Measurements from ENCODE around the gene SPACA9.

SPACA9 gene

DNA sequence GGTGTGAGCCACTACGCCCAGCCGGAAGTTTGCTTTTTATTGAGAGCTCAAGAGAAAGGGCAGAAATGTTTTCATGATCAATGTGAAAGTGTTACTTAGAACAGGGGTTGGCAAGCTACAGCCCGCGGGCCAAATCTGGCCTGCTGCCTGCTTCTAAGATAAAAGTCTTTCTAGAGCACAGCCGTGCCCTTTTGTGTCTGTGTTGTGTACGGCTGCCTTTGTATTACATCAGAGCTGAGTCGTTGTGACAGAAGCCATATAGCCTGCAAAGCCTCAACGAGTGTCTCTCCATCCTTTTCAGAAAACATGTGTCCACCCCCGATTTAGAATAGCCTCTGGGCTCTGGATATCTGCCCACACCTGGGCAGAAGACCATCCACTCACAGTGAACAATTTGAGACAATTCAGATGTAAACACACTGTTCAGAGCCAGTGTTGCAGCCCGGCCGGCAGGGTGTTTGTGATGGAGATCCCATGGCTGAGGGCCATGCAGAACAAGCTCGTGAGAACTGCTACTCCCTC, 29.5 kb upstream of the SPACA9 start:
- Histone ChIP-seq H3K4me3 (ENCODE audit: low read depth in 1 of 2, low read length in 1 of 2) (no peak overlapping the region), H3K27me3 (no peaks in the 10 kb centered on the region), H3K27ac (no peak overlapping the region), H3K36me3 (no peaks in the 10 kb centered on the region), H3K9me3 (no peaks in the 10 kb centered on the region), H3K4me1 (ENCODE audit: control insufficient read depth in 1 of 2, insufficient read depth in 1 of 2, low read depth in 1 of 2, low read length in 1 of 2) (no peaks in the 10 kb centered on the region)
- TF ChIP-seq, protein P1, sequence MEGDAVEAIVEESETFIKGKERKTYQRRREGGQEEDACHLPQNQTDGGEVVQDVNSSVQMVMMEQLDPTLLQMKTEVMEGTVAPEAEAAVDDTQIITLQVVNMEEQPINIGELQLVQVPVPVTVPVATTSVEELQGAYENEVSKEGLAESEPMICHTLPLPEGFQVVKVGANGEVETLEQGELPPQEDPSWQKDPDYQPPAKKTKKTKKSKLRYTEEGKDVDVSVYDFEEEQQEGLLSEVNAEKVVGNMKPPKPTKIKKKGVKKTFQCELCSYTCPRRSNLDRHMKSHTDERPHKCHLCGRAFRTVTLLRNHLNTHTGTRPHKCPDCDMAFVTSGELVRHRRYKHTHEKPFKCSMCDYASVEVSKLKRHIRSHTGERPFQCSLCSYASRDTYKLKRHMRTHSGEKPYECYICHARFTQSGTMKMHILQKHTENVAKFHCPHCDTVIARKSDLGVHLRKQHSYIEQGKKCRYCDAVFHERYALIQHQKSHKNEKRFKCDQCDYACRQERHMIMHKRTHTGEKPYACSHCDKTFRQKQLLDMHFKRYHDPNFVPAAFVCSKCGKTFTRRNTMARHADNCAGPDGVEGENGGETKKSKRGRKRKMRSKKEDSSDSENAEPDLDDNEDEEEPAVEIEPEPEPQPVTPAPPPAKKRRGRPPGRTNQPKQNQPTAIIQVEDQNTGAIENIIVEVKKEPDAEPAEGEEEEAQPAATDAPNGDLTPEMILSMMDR (IDR thresholded peaks at IDR 0.05), result no peak

DNA sequence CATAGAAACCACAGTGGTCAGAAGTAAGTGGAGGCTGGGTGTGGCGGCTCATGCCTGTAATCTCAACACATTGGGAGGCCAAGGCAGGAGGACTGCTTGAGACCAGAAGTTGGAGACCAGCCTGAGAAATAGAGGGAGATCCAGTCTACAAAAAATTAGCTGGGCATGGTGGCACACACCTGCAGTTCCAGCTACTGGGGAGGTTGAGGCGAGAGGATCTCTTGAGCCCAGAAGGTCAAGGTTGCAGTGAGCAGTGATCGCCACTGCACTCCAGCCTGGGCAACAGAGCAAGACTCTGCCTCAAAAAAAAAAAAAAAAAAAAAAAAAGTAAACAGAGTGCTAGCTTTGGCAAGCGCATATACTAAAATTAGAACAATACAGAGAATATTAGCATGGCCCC, 25.2 kb upstream of the SPACA9 start:
- H3K4me1 ChIP-seq (ENCODE audit: control insufficient read depth in 1 of 2, insufficient read depth in 1 of 2, low read depth in 1 of 2, low read length in 1 of 2), result no peaks in the 10 kb centered on the region
- H3K27me3 ChIP-seq, result peaks cover 6% of the 10 kb centered on the region
- no peaks in the 10 kb centered on the region for H3K9me3 ChIP-seq
- no peak overlapping the region for H3K27ac ChIP-seq
- H3K36me3 ChIP-seq, result no peaks in the 10 kb centered on the region
- H3K4me3 ChIP-seq (ENCODE audit: low read depth in 1 of 2, low read length in 1 of 2), result no peak overlapping the region
- TF ChIP-seq, protein P1 (IDR thresholded peaks at IDR 0.05), result no peak

DNA sequence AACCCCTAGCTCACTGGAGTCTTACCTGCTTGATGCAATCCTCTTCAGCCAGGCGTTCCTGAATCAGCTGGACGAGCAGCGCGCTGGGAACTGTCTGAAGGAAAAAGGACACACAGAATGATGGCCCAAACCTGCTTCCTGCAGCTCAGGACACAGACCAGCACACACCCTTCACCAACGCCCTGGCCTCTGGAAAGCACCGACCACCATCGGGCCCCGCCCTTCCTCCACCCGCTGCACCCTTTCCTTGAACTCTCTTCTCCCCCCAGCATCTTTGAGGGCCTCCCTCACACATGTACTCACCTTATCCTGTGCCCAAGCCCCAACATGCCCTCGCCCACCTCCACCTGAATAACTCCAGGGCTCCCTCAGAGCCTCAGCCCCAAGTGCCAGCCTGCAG, 23.9 kb upstream of the SPACA9 start:
- Histone ChIP-seq H3K27me3 (peaks cover 6% of the 10 kb centered on the region), H3K4me3 (ENCODE audit: low read depth in 1 of 2, low read length in 1 of 2) (no peak overlapping the region)

DNA sequence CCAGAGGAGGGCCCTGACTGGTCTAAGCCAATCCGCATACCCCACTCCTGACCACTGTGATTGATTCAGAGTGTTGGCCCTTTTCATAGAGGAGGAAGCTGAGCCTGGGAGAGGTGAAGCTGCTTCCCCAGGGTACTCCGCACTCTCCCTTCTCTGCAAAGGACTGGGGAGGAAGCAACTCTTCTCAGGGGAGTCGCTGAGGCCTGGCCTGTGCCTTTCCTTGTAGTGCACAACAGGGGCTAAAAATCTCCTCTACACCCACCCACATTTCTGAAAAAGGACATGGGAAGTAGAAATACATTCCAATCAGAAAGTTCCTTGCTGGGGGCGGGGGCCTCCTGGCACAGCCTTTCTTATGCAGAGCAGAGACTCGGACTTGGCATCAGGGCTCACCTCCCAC, 22.8 kb upstream of the SPACA9 start:
- H3K27me3 ChIP-seq, result peaks cover 6% of the 10 kb centered on the region
- TF ChIP-seq, protein P1 (IDR thresholded peaks at IDR 0.05), result no peak
- no peak overlapping the region for H3K27ac ChIP-seq
- H3K4me3 ChIP-seq (ENCODE audit: low read depth in 1 of 2, low read length in 1 of 2), result no peak overlapping the region
- no peaks in the 10 kb centered on the region for H3K4me1 ChIP-seq (ENCODE audit: control insufficient read depth in 1 of 2, insufficient read depth in 1 of 2, low read depth in 1 of 2, low read length in 1 of 2)
- no peaks in the 10 kb centered on the region for H3K9me3 ChIP-seq
- H3K36me3 ChIP-seq, result no peaks in the 10 kb centered on the region

More for the DNA sequence above, 23.9 kb upstream of the SPACA9 start:
- TF ChIP-seq, protein P1 (IDR thresholded peaks at IDR 0.05), result no peak
- Histone ChIP-seq H3K36me3 (no peaks in the 10 kb centered on the region), H3K4me1 (ENCODE audit: control insufficient read depth in 1 of 2, insufficient read depth in 1 of 2, low read depth in 1 of 2, low read length in 1 of 2) (no peaks in the 10 kb centered on the region), H3K9me3 (no peaks in the 10 kb centered on the region), H3K27ac (no peak overlapping the region)

DNA sequence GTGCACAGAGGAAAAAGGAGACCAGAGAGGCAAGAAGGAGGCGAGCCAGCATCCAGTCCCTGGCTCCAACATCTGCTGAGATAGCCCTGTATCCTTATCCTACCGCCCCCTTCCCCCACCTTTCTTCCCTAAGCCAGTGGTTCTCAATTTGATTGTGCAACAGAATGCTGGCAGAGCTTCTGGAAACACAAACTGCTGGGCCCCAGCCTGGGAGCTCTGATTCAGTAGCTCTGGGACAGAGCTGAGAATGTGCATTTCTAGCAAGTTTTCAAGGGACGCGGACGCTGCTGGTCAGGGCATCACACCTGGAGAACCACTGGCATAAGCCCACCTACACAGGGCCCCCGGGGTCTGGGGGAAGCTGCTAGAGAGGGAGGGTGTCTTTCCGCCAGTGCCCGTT, 21.7 kb upstream of the SPACA9 start:
- Histone ChIP-seq H3K9me3 (no peaks in the 10 kb centered on the region), H3K4me1 (ENCODE audit: control insufficient read depth in 1 of 2, insufficient read depth in 1 of 2, low read depth in 1 of 2, low read length in 1 of 2) (no peaks in the 10 kb centered on the region), H3K36me3 (no peaks in the 10 kb centered on the region), H3K27me3 (peaks cover 6% of the 10 kb centered on the region), H3K4me3 (ENCODE audit: low read depth in 1 of 2, low read length in 1 of 2) (no peak overlapping the region), H3K27ac (no peak overlapping the region)
- TF ChIP-seq, protein P1 (IDR thresholded peaks at IDR 0.05), result no peak
